ENCODE data around the gene SCCPDH.
"Not testable (repeated sequence)": the region's sequence is repeated elsewhere in the genome, so short reads cannot be mapped to it uniquely, and the experiment has no call there.

SCCPDH gene

DNA sequence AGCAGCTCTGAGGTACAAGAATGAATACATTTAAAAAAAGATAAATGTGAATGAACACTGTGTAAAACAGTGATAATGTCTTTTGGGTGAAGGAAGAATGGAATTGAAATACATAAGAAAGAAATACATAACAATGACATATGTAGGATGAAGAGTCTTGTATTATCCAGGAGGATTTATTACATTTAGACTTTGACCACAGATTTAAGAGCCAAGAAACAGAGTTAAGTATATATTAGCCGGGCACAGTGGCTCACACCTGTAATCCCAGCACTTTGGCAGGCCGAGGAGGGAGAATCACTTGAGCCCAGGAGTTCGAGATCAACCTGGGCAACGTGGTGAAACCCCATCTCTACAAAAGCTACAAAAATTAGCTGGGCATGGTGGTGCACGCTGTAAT lies 79.7 kb downstream of the SCCPDH start:
- no peak for DNase-seq

DNA sequence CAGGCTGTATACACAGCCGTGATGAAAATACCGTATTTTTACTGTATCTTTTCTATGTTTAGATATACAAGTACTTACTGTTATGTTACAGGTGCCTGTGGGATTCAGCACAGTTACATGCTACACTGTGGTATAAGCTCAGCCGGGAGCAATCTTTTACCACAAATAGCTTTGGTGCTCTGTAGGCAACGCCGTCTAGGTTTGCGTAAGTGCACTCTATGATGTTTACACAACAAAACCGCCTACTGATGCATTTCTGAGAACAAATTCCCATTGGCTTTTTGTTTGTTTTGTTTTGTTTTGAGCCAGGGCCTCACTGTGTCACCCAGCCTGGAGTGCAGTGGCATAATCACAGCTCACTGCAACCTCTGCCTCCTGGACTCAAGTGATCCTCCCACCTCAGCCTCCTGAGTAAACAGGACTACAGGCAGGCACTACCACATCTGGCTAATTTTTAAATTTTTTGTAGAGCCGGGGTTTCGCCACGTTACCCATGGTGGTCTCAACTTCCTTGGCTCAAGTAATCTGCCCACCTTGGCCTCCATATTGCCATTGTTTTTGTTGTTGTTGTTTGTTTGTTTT lies 81.0 kb downstream of the SCCPDH start:
- no peak for DNase-seq

DNA sequence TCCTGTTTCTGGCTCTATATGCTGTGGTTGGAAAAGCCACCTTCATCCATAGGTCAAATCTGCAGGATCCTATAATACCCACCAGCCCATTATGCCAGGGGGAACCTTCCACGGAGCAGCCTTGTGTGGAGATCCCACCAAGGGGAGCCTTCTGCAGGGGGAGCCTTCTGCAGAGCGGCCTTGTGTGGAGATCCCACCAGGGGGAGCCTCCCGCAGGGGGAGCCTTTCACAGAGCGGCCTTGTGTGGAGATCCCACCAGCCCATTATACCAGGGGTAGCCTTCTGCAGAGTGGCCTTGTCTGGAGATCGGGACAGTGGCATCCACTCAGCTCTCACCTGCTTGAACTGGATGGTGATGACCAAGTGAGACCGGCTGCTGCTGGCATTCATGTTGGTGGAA lies 85.3 kb downstream of the SCCPDH start:
- DNase-seq, result no peak

DNA sequence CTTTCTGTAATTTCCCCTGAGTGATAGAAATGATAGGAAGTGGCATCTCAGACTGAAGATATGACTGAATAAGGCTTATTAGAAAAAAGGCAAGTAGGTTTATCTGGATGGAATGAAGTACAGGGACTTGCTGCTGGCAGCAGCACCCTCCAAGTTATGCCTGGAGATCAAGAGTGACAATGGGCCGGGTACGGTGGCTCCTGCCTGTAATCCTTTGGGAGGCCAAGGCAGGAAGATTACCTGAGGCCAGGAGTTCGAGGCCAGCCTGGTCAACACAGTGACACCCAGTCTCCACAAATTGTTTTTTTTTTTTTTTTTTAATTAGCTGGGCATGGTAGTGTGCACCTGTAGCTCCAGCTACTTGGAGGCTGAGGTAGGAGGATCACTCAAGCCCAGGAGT lies 87.8 kb downstream of the SCCPDH start:
- DNase-seq, result no peak

DNA sequence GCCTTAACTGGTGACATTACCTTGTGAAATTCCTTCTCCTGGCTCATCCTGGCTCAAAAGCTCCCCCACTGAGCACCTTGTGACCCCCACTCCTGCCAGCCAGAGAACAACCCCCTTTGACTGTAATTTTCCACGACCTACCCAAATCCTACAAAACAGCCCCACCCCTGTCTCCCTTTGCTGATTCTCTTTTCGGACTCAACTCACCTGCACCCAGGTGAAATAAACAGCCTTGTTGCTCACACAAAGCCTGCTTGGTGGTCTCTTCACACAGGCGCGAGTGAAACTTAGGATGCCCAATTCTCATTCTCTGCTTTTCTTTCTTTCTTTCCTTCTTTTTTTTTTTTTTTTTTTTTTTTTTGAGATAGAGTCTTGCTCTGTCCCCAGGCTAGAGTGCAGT lies 89.1 kb downstream of the SCCPDH start:
- not testable (repeated sequence) for DNase-seq

DNA sequence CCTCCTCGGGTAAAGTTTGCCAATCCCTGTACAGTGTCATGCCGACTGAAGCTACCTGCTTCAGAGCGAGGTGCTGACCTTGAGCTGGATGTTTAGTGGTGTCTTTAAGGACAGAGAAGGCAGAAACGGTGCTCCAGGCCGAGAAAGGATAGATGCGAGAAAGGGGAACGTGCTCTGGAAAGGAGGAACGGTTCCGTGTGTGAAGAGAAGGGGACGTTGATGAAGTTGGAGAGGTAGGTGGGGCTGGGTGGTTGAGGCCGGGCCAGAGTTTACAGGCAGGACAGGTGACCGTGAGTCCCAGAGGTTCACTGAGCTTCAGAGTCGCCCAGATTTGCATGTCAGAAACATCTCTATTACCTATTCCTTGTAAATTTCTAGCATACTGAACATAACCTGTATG lies 90.7 kb downstream of the SCCPDH start:
- DNase-seq, result no peak

DNA sequence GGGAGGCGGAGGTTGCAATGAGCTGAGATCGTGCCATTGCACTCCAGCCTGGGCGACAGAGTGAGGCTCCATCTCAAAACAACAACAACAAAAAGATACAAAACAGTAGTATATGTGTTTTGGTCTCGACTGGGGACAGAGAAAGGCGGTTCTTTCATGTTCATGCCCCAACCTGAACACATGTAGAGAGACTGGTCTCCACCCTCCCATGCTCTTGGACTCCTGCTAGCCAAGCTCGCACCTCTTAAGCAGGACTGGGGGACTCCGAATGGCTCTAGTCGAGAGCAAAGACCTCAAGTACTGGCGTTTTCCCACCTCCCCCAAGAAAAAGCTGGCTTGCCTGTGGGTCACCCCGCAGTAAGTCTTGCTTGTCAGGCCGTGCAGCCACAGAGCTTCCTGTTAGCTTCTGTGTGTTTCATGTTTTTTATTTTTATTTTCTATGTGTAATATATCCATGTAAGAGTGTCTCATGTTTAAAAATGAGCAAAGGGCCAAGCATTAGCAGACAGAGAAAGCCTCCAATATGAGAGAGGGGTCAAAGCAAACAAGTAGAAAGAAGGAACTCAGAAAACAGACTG lies 91.6 kb downstream of the SCCPDH start:
- DNase-seq, result no peak
